H9 (cell line): ENCODE data around the gene PEX5L. TPM values are rescaled to one million over a fixed set of nuclear protein-coding genes. Genes with fewer than 3 reads are reported as not detected.

ENCODE experiments used
- DNase-seq: peaks from one replicate; pipeline ENCODE4 v3.0.0-alpha.2; 2017
- H2AFZ ChIP-seq: one replicate; pipeline ENCODE4 v1.6.1; 2013; ENCODE audit warnings: mild to moderate bottlenecking, low read length, control low read depth, moderate library complexity
- H2AK5ac ChIP-seq: 2 replicates; pipeline ENCODE4 v1.6.1; 2013; ENCODE audit warnings: low read length, control low read depth, mixed read lengths; ENCODE audit not compliant: insufficient read length
- H2BK120ac ChIP-seq: one replicate; pipeline ENCODE4 v1.6.1; 2013; ENCODE audit warnings: low read depth, mild to moderate bottlenecking, low read length, control low read depth, inconsistent platforms; ENCODE audit not compliant: poor library complexity, severe bottlenecking
- H2BK12ac ChIP-seq: 2 replicates; pipeline ENCODE4 v1.6.1; 2013; ENCODE audit warnings: low read length, control low read depth, mixed read lengths, low read depth; ENCODE audit not compliant: insufficient read length
- H2BK15ac ChIP-seq: 2 replicates; pipeline ENCODE4 v1.6.1; 2013; ENCODE audit warnings: low read depth, low read length, control low read depth
- H2BK20ac ChIP-seq: one replicate; pipeline ENCODE4 v1.6.1; 2013; ENCODE audit warnings: low read depth, mild to moderate bottlenecking, low read length, control low read depth, inconsistent platforms; ENCODE audit not compliant: poor library complexity, severe bottlenecking
- H2BK5ac ChIP-seq: 2 replicates; pipeline ENCODE4 v1.6.1; 2013; ENCODE audit warnings: low read length, control low read depth, mixed read lengths; ENCODE audit not compliant: insufficient read length
- H3K14ac ChIP-seq: 2 replicates; pipeline ENCODE4 v1.6.1; 2013; ENCODE audit warnings: low read length, control low read depth; ENCODE audit not compliant: insufficient read depth
- H3K18ac ChIP-seq: 2 replicates; pipeline ENCODE4 v1.6.1; 2013; ENCODE audit warnings: low read depth, mild to moderate bottlenecking, mixed read lengths, low read length, control low read depth; ENCODE audit not compliant: insufficient read length
- H3K23ac ChIP-seq: 2 replicates; pipeline ENCODE4 v1.6.1; 2013; ENCODE audit warnings: low read length, control low read depth, mixed read lengths, low read depth; ENCODE audit not compliant: insufficient read length
- H3K23me2 ChIP-seq: 2 replicates; pipeline ENCODE4 v1.6.1; 2013; ENCODE audit warnings: low read depth, mild to moderate bottlenecking, mixed read lengths, low read length, control low read depth; ENCODE audit not compliant: insufficient read length, poor library complexity, severe bottlenecking
- H3K27ac ChIP-seq: 2 replicates; pipeline ENCODE4 v1.5.1; 2013; ENCODE audit warnings: low read length, control low read depth, mixed read lengths, low read depth; ENCODE audit not compliant: insufficient read length
- H3K27me3 ChIP-seq: 2 replicates; pipeline ENCODE4 v1.6.1; 2013; ENCODE audit warnings: low read length, control low read depth, inconsistent platforms; ENCODE audit not compliant: insufficient read depth
- H3K4ac ChIP-seq: 2 replicates; pipeline ENCODE4 v1.6.1; 2013; ENCODE audit warnings: low read depth, mild to moderate bottlenecking, control low read depth, inconsistent platforms, low read length, moderate library complexity
- H3K4me1 ChIP-seq: 2 replicates; pipeline ENCODE4 v1.6.1; 2013; ENCODE audit warnings: low read length, control low read depth, inconsistent platforms; ENCODE audit not compliant: insufficient read depth
- H3K4me2 ChIP-seq: 2 replicates; pipeline ENCODE4 v1.6.1; 2013; ENCODE audit warnings: low read length, control low read depth, mixed read lengths; ENCODE audit not compliant: insufficient read length, insufficient read depth
- H3K56ac ChIP-seq: 2 replicates; pipeline ENCODE4 v1.6.1; 2013; ENCODE audit warnings: low read depth, mild to moderate bottlenecking, mixed read lengths, low read length, control low read depth; ENCODE audit not compliant: insufficient read length
- H3K79me1 ChIP-seq: 2 replicates; pipeline ENCODE4 v1.6.1; 2013; ENCODE audit warnings: low read depth, mild to moderate bottlenecking, moderate library complexity, low read length, control low read depth, inconsistent platforms; ENCODE audit not compliant: insufficient read depth, poor library complexity, severe bottlenecking
- H3K79me2 ChIP-seq: 2 replicates; pipeline ENCODE4 v1.6.1; 2013; ENCODE audit warnings: low read length, control low read depth, inconsistent platforms; ENCODE audit not compliant: insufficient read depth
- H3K9ac ChIP-seq: 2 replicates; pipeline ENCODE4 v1.6.1; 2013; ENCODE audit warnings: low read length, control low read depth, mixed read lengths; ENCODE audit not compliant: insufficient read length; ENCODE audit errors: extremely low read depth
- H3K9me3 ChIP-seq: one replicate; pipeline ENCODE4 v1.6.1; 2013; ENCODE audit warnings: low read depth, low read length, inconsistent platforms; ENCODE audit not compliant: control insufficient read depth
- H3T11ph ChIP-seq: one replicate; pipeline ENCODE4 v1.6.1; 2013; ENCODE audit warnings: mild to moderate bottlenecking, low read length, control low read depth, inconsistent platforms
- H4K20me1 ChIP-seq: one replicate; pipeline ENCODE4 v1.6.1; 2013; ENCODE audit not compliant: control insufficient read depth, insufficient read length, insufficient read depth
- H4K5ac ChIP-seq: 2 replicates; pipeline ENCODE4 v1.6.1; 2013; ENCODE audit warnings: low read depth, mild to moderate bottlenecking, mixed read lengths, low read length, control low read depth; ENCODE audit not compliant: insufficient read length
- H4K8ac ChIP-seq: replicated peaks from 2 replicates; pipeline ENCODE4 v1.6.1; 2013; ENCODE audit warnings: low read length, control low read depth, mixed read lengths, low read depth; ENCODE audit not compliant: insufficient read length
- H4K91ac ChIP-seq: 2 replicates; pipeline ENCODE4 v1.6.1; 2013; ENCODE audit warnings: low read depth, mild to moderate bottlenecking, moderate library complexity, mixed read lengths, low read length, control low read depth; ENCODE audit not compliant: insufficient read length
- H3K27ac Mint-ChIP-seq, 3 experiments: 2 replicates in 2 of 3; 3 replicates in 1 of 3; pipeline ENCODE4 v1.8.0; 2020 to 2021; ENCODE audit warnings: mixed read lengths in 3 of 3, mild to moderate bottlenecking in 1 of 3, moderate library complexity in 1 of 3
- H3K27me3 Mint-ChIP-seq: 2 replicates; pipeline ENCODE4 v1.8.0; 2021; ENCODE audit warnings: low read depth, mild to moderate bottlenecking, moderate library complexity, mixed read lengths
- H3K36me3 Mint-ChIP-seq, 3 experiments: 2 replicates in 2 of 3; 3 replicates in 1 of 3; pipeline ENCODE4 v1.8.0; 2020 to 2021; ENCODE audit warnings: low read depth in 3 of 3, mixed read lengths in 3 of 3; ENCODE audit not compliant: insufficient read depth in 1 of 3
- H3K4me1 Mint-ChIP-seq, 2 experiments: 2 replicates each; pipeline ENCODE4 v1.8.0; 2020; ENCODE audit warnings: mixed read lengths in 2 of 2
- H3K4me3 Mint-ChIP-seq, 2 experiments: 2 replicates in 1 of 2; 3 replicates in 1 of 2; pipeline ENCODE4 v1.8.0; 2020 to 2021; ENCODE audit warnings: mild to moderate bottlenecking in 2 of 2, mixed read lengths in 2 of 2, moderate library complexity in 1 of 2
- H3K9me3 Mint-ChIP-seq, 2 experiments: 2 replicates in 1 of 2; 3 replicates in 1 of 2; pipeline ENCODE4 v1.8.0; 2020; ENCODE audit warnings: mild to moderate bottlenecking in 2 of 2, mixed read lengths in 2 of 2, moderate library complexity in 1 of 2
- WGBS: extraction: QIAGEN DNeasy Blood & Tissue Kit; methylation state at CpG from one replicate; pipeline ENCODE4 v1.1.7; 2013; ENCODE audit warnings: missing lambda C conversion rate, low lambda C conversion rate, mixed read lengths; ENCODE audit not compliant: insufficient read length; ENCODE audit errors: extremely low coverage; 5-methylcytosine and 5-hydroxymethylcytosine counted together
- total RNA-seq: library from RNA; stranded (reverse); gene quantifications from 2 replicates; pipeline ENCODE4 v1.2.1, GENCODE V29; 2021
- TF ChIP-seq, protein P1 (sequence below): fragments of 200-600 bp; sonication (generic); conservative IDR thresholded peaks from 3 replicates; pipeline ENCODE4 v1.8.0; 2021; ENCODE audit warnings: antibody characterized with exemption, mild to moderate bottlenecking

PEX5L gene
- total RNA-seq, 1 experiment from 2014 or later = 0.85 TPM

DNA sequence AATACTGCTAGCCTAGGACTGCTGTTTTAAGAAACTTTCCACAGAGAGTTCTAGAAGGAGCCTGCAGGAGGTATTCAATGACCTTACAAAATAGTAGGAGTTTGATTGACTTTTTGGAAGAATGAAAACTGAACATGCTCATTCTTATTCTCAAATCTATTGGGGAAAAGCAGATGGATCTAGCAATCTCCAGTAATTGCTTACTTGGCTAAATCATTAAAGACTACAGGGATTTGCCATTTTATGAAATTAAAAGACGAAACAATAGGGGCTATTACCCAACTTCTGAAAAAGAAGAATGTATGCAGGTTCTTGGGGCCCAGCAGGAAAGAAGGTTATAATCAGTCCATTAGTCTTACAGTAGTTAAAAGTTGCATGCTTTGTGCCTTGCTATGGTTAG is 29.9 kb upstream of the PEX5L start:
- Histone ChIP-seq H3K4me2 (no peak overlapping the region), H3K14ac (no peak overlapping the region), H2BK20ac (no peak overlapping the region), H3K4me1 (no peaks in the 10 kb centered on the region), H2AK5ac (no peak overlapping the region), H3K27me3 (no peaks in the 10 kb centered on the region), H4K91ac (no peak overlapping the region), H3K23me2 (no peaks in the 10 kb centered on the region), H4K20me1 (no peaks in the 10 kb centered on the region), H3K18ac (no peak overlapping the region), H3K27ac (no peak overlapping the region), H4K8ac (no peak overlapping the region), H2BK5ac (no peak overlapping the region), H2BK120ac (no peak overlapping the region), H4K5ac (no peak overlapping the region), H2AFZ (no peak overlapping the region), H3K4ac (no peak overlapping the region), H3K23ac (no peak overlapping the region), H3T11ph (no peak overlapping the region), H3K56ac (no peak overlapping the region), H2BK12ac (no peak overlapping the region), H3K9me3 (no peaks in the 10 kb centered on the region), H2BK15ac (no peak overlapping the region), H3K79me2 (no peaks in the 10 kb centered on the region), H3K79me1 (no peaks in the 10 kb centered on the region), H3K9ac (no peak overlapping the region)
- DNase-seq = no peak
- H3K4me3 Mint-ChIP-seq = no peak overlapping the region
- TF ChIP-seq, protein P1, sequence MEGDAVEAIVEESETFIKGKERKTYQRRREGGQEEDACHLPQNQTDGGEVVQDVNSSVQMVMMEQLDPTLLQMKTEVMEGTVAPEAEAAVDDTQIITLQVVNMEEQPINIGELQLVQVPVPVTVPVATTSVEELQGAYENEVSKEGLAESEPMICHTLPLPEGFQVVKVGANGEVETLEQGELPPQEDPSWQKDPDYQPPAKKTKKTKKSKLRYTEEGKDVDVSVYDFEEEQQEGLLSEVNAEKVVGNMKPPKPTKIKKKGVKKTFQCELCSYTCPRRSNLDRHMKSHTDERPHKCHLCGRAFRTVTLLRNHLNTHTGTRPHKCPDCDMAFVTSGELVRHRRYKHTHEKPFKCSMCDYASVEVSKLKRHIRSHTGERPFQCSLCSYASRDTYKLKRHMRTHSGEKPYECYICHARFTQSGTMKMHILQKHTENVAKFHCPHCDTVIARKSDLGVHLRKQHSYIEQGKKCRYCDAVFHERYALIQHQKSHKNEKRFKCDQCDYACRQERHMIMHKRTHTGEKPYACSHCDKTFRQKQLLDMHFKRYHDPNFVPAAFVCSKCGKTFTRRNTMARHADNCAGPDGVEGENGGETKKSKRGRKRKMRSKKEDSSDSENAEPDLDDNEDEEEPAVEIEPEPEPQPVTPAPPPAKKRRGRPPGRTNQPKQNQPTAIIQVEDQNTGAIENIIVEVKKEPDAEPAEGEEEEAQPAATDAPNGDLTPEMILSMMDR = no peak
- H3K27me3 Mint-ChIP-seq = no peaks in the 10 kb centered on the region
- no peak overlapping the region for H3K27ac Mint-ChIP-seq
- no peaks in the 10 kb centered on the region for H3K36me3 Mint-ChIP-seq
- H3K9me3 Mint-ChIP-seq = no peaks in the 10 kb centered on the region
- H3K4me1 Mint-ChIP-seq = peaks cover 3 to 4% of the 10 kb centered on the region in 2 experiments; a peak in 3 of 4 replicates
- WGBS = no CpG with 5 or more reads among the region's 1 CpG
